Fibroblast of mammary gland (primary cell): ENCODE results near the gene ZNF525.
"Not testable (repeated sequence)": the region's sequence is repeated elsewhere in the genome, so short reads cannot be mapped to it uniquely, and the experiment has no call there.

Experiments used
- DNase-seq: peaks from one replicate; pipeline ENCODE4 v3.0.0-alpha.2; 2010; ENCODE audit warnings: low read depth
- H3K4me3 ChIP-seq: 2 replicates; pipeline ENCODE4 v1.5.1; 2011; ENCODE audit warnings: low read depth, mild to moderate bottlenecking, low read length, moderate library complexity; ENCODE audit not compliant: control insufficient read depth
- CTCF ChIP-seq: conservative IDR thresholded peaks from 2 replicates; pipeline ENCODE4 v1.5.1; 2011; ENCODE audit warnings: low read depth, low read length, inconsistent platforms; ENCODE audit not compliant: control insufficient read depth, insufficient read depth

ZNF525 gene

GRCh38 chr19:53365134-53365898 is at the start of gene ZNF525:
Gene ZNF525, plus strand, starts transcription at chr19:53365705. Its CDS starts 6,577 bp downstream, at chr19:53372282.
- TF ChIP-seq CTCF = peak; percentile 7
- H3K4me3 ChIP-seq = peak within 1 kb of the TSS; percentile 70
- DNase-seq = peak; percentile 52

GRCh38 chr19:53328967-53329366 is 36.5 kb upstream of the ZNF525 start:
- DNase-seq = peak; percentile 44
- TF ChIP-seq CTCF = no peak
- H3K4me3 ChIP-seq = no peak overlapping the region

- DNase-seq = no peak
- no peak for TF ChIP-seq CTCF
- peak overlapping the region; percentile 98 for H3K4me3 ChIP-seq
Measured at GRCh38 chr19:53332484-53332883, 33.0 kb upstream of the ZNF525 start.

GRCh38 chr19:53333066-53333462 is 32.4 kb upstream of the ZNF525 start:
- peak overlapping the region; percentile 98 for H3K4me3 ChIP-seq
- TF ChIP-seq CTCF = no peak
- no peak for DNase-seq

GRCh38 chr19:53333463-53334449 is 31.7 kb upstream of the ZNF525 start, which contains the start of gene ZNF845:
Gene ZNF845, plus strand, starts transcription at chr19:53333749. Its CDS starts 7,559 bp downstream, at chr19:53341308.
- peak; percentile 90 for DNase-seq
- TF ChIP-seq CTCF = no peak
- peak within 1 kb of the TSS; percentile 98 for H3K4me3 ChIP-seq

- not testable (repeated sequence) for H3K4me3 ChIP-seq
Measured at GRCh38 chr19:53344403-53344802, 21.1 kb upstream of the ZNF525 start.

GRCh38 chr19:53355739-53356138 is 9.8 kb upstream of the ZNF525 start:
- DNase-seq = no peak
- H3K4me3 ChIP-seq = no peak overlapping the region
- TF ChIP-seq CTCF = no peak

More at GRCh38 chr19:53344403-53344802, 21.1 kb upstream of the ZNF525 start:
- not testable (repeated sequence) for DNase-seq
